Trophoblast cell (in vitro differentiated cells and primary cell): ENCODE results near the gene CBARP.
"Not testable (repeated sequence)": the region's sequence is repeated elsewhere in the genome, so short reads cannot be mapped to it uniquely, and the experiment has no call there.

Experiments
- DNase-seq, 2 donors: peaks; one replicate each; pipeline ENCODE4 v3.0.0-alpha.2; 2016
- H2AFZ ChIP-seq: 2 replicates; pipeline ENCODE4 v1.6.1; 2013; ENCODE audit warnings: low read length, moderate library complexity, mild to moderate bottlenecking; ENCODE audit not compliant: insufficient read depth, poor library complexity
- H2AK5ac ChIP-seq: 2 replicates; pipeline ENCODE4 v1.6.1; 2013; ENCODE audit warnings: mild to moderate bottlenecking, low read length
- H2BK120ac ChIP-seq: 2 replicates; pipeline ENCODE4 v1.6.1; 2013; ENCODE audit warnings: low read length, mild to moderate bottlenecking, moderate library complexity; ENCODE audit not compliant: insufficient read depth, poor library complexity
- H2BK12ac ChIP-seq: 2 replicates; pipeline ENCODE4 v1.6.1; 2013; ENCODE audit warnings: mild to moderate bottlenecking, low read length, moderate library complexity
- H2BK5ac ChIP-seq: 2 replicates; pipeline ENCODE4 v1.6.1; 2013; ENCODE audit warnings: low read length, low read depth, moderate library complexity, mild to moderate bottlenecking; ENCODE audit not compliant: poor library complexity
- H3K14ac ChIP-seq: 2 replicates; pipeline ENCODE4 v1.6.1; 2013; ENCODE audit warnings: mild to moderate bottlenecking, low read length
- H3K18ac ChIP-seq: 2 replicates; pipeline ENCODE4 v1.6.1; 2013; ENCODE audit warnings: mild to moderate bottlenecking, low read length
- H3K23ac ChIP-seq: 2 replicates; pipeline ENCODE4 v1.6.1; 2013; ENCODE audit warnings: low read length
- H3K27ac ChIP-seq: 2 replicates; pipeline ENCODE4 v1.5.1; 2013; ENCODE audit warnings: low read depth, mild to moderate bottlenecking, inconsistent platforms, low read length, moderate library complexity
- H3K27me3 ChIP-seq: 2 replicates; pipeline ENCODE4 v1.6.1; 2013; ENCODE audit warnings: inconsistent platforms, mild to moderate bottlenecking, low read length, moderate library complexity; ENCODE audit not compliant: insufficient read depth
- H3K36me3 ChIP-seq, 2 experiments: 1 replicate in 1 of 2; 2 replicates in 1 of 2; pipeline ENCODE4 v1.6.1; 2013; ENCODE audit warnings: low read length in 2 of 2, mild to moderate bottlenecking in 2 of 2, moderate library complexity in 1 of 2; ENCODE audit not compliant: insufficient read depth in 2 of 2, control insufficient read depth in 1 of 2
- H3K4ac ChIP-seq: 2 replicates; pipeline ENCODE4 v1.6.1; 2013; ENCODE audit warnings: low read depth, mild to moderate bottlenecking, low read length, moderate library complexity
- H3K4me1 ChIP-seq, 2 experiments: 1 replicate in 1 of 2; 2 replicates in 1 of 2; pipeline ENCODE4 v1.6.1; 2013; ENCODE audit warnings: low read length in 2 of 2, mild to moderate bottlenecking in 2 of 2, moderate library complexity in 1 of 2; ENCODE audit not compliant: insufficient read depth in 2 of 2, control insufficient read depth in 1 of 2
- H3K4me2 ChIP-seq: 2 replicates; pipeline ENCODE4 v1.6.1; 2013; ENCODE audit warnings: inconsistent platforms, mild to moderate bottlenecking, low read length, moderate library complexity
- H3K4me3 ChIP-seq: 2 replicates; pipeline ENCODE4 v1.5.1; 2013; ENCODE audit warnings: mild to moderate bottlenecking, low read depth, low read length, inconsistent platforms
- H3K79me1 ChIP-seq: one replicate; pipeline ENCODE4 v1.6.1; 2013; ENCODE audit warnings: low read length
- H3K79me2 ChIP-seq: 2 replicates; pipeline ENCODE4 v1.6.1; 2013; ENCODE audit warnings: low read length, mild to moderate bottlenecking; ENCODE audit not compliant: control insufficient read depth, insufficient read depth, poor library complexity
- H3K9ac ChIP-seq: 2 replicates; pipeline ENCODE4 v1.6.1; 2013; ENCODE audit warnings: mild to moderate bottlenecking, low read length
- H3K9me3 ChIP-seq: 2 replicates; pipeline ENCODE4 v1.6.1; 2013; ENCODE audit warnings: low read depth, mild to moderate bottlenecking, control low read depth, inconsistent platforms, low read length; ENCODE audit not compliant: insufficient read depth
- H4K12ac ChIP-seq: 2 replicates; pipeline ENCODE4 v1.6.1; 2013; ENCODE audit warnings: low read depth, mild to moderate bottlenecking, low read length, moderate library complexity
- H4K8ac ChIP-seq: 2 replicates; pipeline ENCODE4 v1.6.1; 2013; ENCODE audit warnings: low read depth, mild to moderate bottlenecking, low read length, moderate library complexity
- H4K91ac ChIP-seq: one replicate; pipeline ENCODE4 v1.6.1; 2013; ENCODE audit warnings: low read depth, mild to moderate bottlenecking, low read length, moderate library complexity
- WGBS: extraction: QIAGEN DNeasy Blood & Tissue Kit; methylation state at CpG from one replicate; pipeline ENCODE4 v1.1.7; 2013; ENCODE audit warnings: missing lambda C conversion rate; ENCODE audit not compliant: insufficient read length, insufficient coverage; ENCODE audit errors: extremely low coverage; 5-methylcytosine and 5-hydroxymethylcytosine counted together

The CBARP gene

GRCh38 chr19:1248139-1248785 is 10.5 kb upstream of the CBARP start, which contains the start of gene MIDN:
Gene MIDN (plus strand): TSS chr19:1248583. CDS start chr19:1250297, 1,714 bp downstream.
- Histone ChIP-seq H2AK5ac (peak within 1 kb of the TSS; percentile 82), H4K8ac (peak within 1 kb of the TSS; percentile 92), H3K4me1 (peaks cover 15 to 16% of the 10 kb centered on the region in 2 experiments), H2BK5ac (peak within 1 kb of the TSS; percentile 96), H3K4ac (peak within 1 kb of the TSS; percentile 80), H2BK120ac (peak within 1 kb of the TSS; percentile 94), H3K4me3 (peak within 1 kb of the TSS; percentile 81), H3K79me2 (peaks cover 35% of the 10 kb centered on the region), H3K4me2 (peak within 1 kb of the TSS; percentile 80), H3K27ac (peak within 1 kb of the TSS; percentile 98), H3K79me1 (peaks cover 43% of the 10 kb centered on the region), H3K23ac (no peak within 1 kb of the TSS), H3K36me3 (peaks cover 40 to 43% of the 10 kb centered on the region in 2 experiments), H3K9me3 (no peaks in the 10 kb centered on the region), H3K14ac (peak within 1 kb of the TSS; percentile 95), H2AFZ (peak within 1 kb of the TSS; percentile 74), H3K9ac (peak within 1 kb of the TSS; percentile 86), H3K18ac (peak within 1 kb of the TSS; percentile 97), H2BK12ac (peak within 1 kb of the TSS; percentile 52), H3K27me3 (no peaks in the 10 kb centered on the region), H4K91ac (peak within 1 kb of the TSS; percentile 94), H4K12ac (peak within 1 kb of the TSS; percentile 78)
- peak; percentile 83 to 93 for DNase-seq
- no CpG with 5 or more reads among the region's 60 CpGs for WGBS

DNA sequence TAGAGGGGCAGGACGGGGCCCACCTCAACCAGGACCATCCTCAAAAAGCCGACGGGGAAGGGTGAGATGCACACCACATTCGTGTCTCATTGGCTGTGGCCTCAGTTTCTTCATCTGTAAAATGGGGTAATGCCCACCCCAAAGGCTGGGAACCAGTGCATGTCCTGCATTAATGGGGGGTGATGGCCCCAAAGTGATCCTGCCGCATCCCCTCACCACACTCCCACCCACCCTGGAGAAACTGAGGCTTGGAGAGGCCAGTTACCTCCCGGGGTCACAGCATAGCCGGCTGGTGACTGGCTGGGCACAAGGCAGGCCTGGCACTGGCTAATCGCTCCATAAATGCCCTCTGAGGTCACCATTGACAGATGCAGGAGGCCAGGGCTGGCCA is 9.9 kb upstream of the CBARP start:
- peak overlapping the region; percentile 46 for H2BK12ac ChIP-seq
- peaks cover 34 to 38% of the 10 kb centered on the region in 2 experiments for H3K36me3 ChIP-seq
- H3K9me3 ChIP-seq, result no peaks in the 10 kb centered on the region
- peaks cover 42% of the 10 kb centered on the region for H3K79me1 ChIP-seq
- no peaks in the 10 kb centered on the region for H3K27me3 ChIP-seq
- H4K8ac ChIP-seq, result peak overlapping the region; percentile 89
- H4K91ac ChIP-seq, result peak overlapping the region; percentile 90
- H4K12ac ChIP-seq, result no peak overlapping the region
- peak overlapping the region; percentile 94 for H2BK5ac ChIP-seq
- H3K4ac ChIP-seq, result peak overlapping the region; percentile 20
- peak overlapping the region; percentile 86 for H3K14ac ChIP-seq
- WGBS, result no CpG with 5 or more reads among the region's 8 CpGs
- H2AFZ ChIP-seq, result peak overlapping the region; percentile 74
- peak overlapping the region; percentile 37 for H3K4me3 ChIP-seq
- H3K4me1 ChIP-seq, result peaks cover 12 to 13% of the 10 kb centered on the region in 2 experiments
- DNase-seq, result no peak
- peak overlapping the region; percentile 69 for H3K27ac ChIP-seq
- H2BK120ac ChIP-seq, result peak overlapping the region; percentile 82
- H3K9ac ChIP-seq, result no peak overlapping the region
- peak overlapping the region; percentile 97 for H3K18ac ChIP-seq
- H3K79me2 ChIP-seq, result peaks cover 33% of the 10 kb centered on the region
- H3K4me2 ChIP-seq, result peak overlapping the region; percentile 80
- peak overlapping the region; percentile 49 for H2AK5ac ChIP-seq
- H3K23ac ChIP-seq, result no peak overlapping the region

DNA sequence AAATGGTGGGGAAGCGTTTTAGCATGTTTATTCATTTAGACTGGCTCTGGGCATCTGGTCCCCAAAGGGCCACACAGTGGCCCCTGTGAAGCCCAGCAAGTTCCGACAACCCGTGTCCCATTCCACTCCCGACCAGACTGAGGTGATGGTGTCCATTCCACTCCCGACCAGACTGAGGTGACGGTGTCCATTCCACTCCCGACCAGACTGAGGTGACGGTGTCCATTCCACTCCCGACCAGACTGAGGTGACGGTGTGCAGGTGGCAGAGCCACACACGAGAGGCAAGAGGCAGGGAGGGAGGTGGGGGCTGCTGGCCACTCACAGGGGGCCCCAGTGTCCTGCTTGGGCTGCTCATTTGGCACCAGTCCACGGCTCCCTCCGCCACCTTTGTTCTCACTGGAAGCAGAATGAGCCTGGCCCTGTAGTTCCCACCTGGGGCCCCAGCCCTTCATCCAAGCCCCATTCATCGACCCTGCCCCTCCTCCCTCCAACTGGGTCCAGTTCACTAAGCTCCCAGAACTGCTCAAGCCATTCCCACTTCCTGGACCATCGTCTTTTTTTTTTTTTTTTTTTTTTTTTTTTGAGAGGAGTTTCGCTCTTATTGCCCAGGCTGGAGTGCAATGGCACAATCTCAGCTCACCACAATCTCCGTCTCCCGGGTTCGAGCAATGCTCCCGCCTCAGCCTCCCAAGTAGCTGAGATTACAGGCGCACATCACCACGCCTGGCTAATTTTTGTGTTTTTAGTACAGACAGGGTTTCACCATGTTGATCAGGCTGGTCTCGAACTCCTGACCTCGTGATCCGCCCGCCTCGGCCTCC is 8.7 kb upstream of the CBARP start:
- not testable (repeated sequence) for DNase-seq, H3K9me3 ChIP-seq, H2AFZ ChIP-seq, H3K4ac ChIP-seq, H4K91ac ChIP-seq, H4K8ac ChIP-seq, H3K23ac ChIP-seq, H3K18ac ChIP-seq, H2BK5ac ChIP-seq, H3K27me3 ChIP-seq, H3K14ac ChIP-seq, H2AK5ac ChIP-seq, H2BK12ac ChIP-seq, H4K12ac ChIP-seq, H3K9ac ChIP-seq, H2BK120ac ChIP-seq, H3K4me3 ChIP-seq, H3K27ac ChIP-seq, H3K4me2 ChIP-seq
- Histone ChIP-seq H3K36me3 (peaks cover 23 to 27% of the 10 kb centered on the region in 2 experiments), H3K4me1 (peaks cover 8 to 15% of the 10 kb centered on the region in 2 experiments), H3K79me1 (peaks cover 34% of the 10 kb centered on the region), H3K79me2 (peaks cover 28% of the 10 kb centered on the region)
- WGBS, result no CpG with 5 or more reads among the region's 27 CpGs

- Histone ChIP-seq H3K4me3 (no peak overlapping the region), H3K9ac (no peak overlapping the region), H4K12ac (no peak overlapping the region), H3K14ac (no peak overlapping the region), H3K4ac (no peak overlapping the region), H3K18ac (no peak overlapping the region), H3K36me3 (peaks cover 18 to 20% of the 10 kb centered on the region in 2 experiments), H3K79me2 (peaks cover 22% of the 10 kb centered on the region), H3K27me3 (no peaks in the 10 kb centered on the region), H2AFZ (no peak overlapping the region), H3K9me3 (no peaks in the 10 kb centered on the region), H3K4me1 (peaks cover 11 to 18% of the 10 kb centered on the region in 2 experiments), H4K8ac (no peak overlapping the region), H3K79me1 (peaks cover 26% of the 10 kb centered on the region), H3K27ac (no peak overlapping the region), H2AK5ac (peak overlapping the region; percentile 28), H4K91ac (no peak overlapping the region), H3K4me2 (no peak overlapping the region), H3K23ac (no peak overlapping the region), H2BK5ac (no peak overlapping the region), H2BK120ac (no peak overlapping the region), H2BK12ac (no peak overlapping the region)
- DNase-seq, result no peak
- no CpG with 5 or more reads among the region's 26 CpGs for WGBS
These were observed 7.9 kb upstream of the CBARP start for GRCh38 chr19:1245494-1246264.
